GM21825 (cell line): ENCODE data around the gene PRR14.

Experiments
- ATAC-seq: cut with Tn5 transposase; IDR thresholded peaks from one replicate; pipeline ENCODE4 v1.9.1; 2021; ENCODE audit warnings: mild to moderate bottlenecking, moderate library complexity; ENCODE audit not compliant: unreplicated experiment

The PRR14 gene

DNA sequence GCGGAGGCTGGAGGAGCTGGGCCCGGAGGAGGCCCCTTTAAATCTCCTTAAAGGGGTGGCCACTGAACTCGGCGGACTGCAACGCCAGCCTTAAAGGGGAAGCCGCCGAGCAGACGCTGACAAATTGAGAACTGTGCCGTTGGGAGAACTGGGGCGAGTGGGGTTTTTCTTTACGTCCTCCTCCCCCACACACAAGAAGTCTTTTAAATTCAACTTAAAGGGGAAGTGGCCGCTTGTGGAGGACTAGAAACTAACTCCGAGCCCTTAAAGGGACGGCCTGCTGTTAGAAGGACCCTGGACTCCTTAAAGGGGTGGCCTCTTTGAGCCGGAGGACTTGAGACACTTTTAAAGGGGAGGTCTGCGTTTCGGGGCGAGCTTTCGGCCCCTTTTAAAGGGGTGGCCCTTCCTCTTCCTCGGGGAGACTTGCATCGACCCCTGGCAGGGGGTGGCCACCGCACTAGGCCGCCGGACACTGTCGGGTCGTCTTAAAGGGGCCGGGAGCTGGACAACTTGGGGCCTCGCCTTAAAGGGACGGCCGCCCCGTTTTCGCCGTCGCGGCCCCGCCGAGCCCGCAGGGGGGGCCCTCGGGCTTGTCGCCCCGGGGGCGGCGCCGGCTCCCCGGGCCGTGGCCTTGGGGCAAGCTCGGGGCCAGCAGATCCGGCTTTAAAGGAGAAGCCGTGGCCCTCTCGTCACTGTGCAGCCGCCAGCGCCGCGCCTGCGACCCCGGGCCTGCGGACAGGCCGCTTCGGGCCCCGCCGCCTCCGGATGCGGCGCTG is 8.2 kb downstream of the PRR14 start:
- peak; percentile 46 for ATAC-seq

DNA sequence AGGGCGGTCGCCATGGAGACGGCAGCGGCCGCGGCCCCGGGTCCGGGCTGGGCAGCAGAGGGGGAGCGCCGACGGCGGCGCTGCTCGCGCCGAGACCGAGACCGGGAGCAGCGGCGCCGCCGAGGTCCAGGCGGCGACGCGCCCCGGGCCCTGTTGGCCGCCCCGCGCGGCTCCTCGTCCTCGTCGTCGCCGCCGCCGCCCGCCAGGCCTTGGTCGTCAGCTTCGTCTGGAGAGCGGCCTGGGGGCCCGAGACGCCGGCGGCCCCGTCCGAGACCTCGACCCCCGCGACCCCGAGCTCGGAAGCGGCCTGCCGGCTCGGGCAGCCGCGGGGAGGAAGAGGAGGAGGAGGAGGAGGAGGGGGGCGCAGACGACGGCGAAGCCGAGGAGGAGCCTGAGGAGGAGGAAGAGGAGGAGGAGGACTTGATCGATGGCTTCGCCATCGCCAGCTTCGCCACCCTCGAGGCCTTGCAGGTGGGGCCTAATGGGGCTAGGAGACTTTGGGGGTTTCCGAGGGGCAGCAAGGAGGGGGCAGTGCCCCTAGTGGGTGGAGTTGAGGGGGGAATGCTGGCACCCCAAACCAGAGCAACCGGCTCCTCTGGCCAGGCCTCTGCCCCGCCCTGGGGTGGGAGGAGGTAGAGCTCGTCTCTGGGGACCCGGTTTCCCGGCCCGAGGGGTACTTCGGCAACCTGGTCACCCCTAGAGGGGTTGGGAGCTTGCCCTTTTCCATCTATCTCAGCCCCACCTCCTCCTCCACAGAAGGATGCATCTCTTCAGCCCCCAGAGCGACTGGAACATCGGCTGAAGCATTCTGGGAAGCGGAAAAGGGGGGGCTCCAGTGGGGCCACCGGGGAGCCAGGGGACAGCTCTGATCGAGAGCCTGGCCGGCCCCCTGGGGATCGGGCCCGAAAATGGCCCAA is 9.0 kb downstream of the PRR14 start:
- peak; percentile 0 for ATAC-seq

DNA sequence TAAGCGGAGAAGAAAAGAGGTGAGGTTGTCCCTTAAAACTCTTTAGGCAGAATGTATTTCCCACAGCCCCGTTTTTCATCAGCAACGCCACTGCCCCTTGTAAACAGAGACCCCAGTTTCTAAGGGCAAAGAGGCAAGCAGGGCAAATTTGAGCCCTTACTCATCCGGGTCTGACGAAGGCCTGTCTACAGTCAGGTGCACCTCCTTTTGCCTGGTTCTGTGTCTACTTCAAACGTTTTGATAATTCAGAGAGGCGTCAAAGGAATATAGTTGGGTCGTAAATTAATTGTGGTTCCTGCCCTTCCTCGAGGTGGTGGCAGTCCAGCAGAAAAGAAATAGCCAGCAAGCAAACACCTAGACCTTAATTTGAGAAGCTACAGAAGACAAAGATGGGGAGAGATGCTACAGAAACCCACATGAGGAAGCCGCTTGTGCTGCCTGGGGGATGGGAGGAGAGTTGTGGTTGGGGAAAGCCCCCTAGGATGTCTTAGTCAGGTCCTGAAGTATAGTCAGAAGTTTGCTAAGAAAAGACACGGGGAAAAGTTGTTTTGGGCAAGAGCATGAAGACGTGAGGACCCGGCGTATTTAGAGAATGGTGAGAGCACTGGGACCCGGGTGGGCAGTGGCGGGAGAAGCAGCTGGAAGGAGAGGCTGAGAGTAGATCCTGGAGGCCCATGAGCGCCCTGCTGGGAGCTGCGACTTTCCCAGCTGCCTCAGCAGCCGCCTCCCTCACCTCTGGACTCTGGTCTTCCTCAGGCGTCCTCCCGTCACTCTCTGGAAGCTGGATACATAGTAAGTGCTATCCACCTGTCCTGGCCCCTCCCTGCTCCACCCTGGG is 9.9 kb downstream of the PRR14 start:
- ATAC-seq, result no peak

DNA sequence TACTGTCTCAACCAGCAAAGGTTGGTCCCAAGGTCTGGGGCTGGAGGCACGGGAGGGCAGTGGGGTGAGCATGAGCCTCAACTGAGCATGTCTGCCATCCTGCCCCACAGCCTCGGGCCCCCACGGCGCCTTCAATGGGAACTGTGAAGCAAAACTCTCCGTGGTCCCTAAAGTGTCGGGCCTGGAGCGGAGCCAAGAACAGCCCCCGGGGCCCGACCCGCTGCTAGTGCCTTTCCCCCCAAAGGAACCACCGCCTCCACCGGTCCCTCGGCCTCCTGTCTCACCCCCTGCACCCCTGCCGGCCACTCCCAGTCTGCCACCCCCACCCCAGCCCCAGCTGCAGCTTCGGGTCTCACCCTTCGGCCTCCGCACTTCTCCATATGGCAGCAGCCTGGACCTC is 11.7 kb downstream of the PRR14 start:
- no peak for ATAC-seq

DNA sequence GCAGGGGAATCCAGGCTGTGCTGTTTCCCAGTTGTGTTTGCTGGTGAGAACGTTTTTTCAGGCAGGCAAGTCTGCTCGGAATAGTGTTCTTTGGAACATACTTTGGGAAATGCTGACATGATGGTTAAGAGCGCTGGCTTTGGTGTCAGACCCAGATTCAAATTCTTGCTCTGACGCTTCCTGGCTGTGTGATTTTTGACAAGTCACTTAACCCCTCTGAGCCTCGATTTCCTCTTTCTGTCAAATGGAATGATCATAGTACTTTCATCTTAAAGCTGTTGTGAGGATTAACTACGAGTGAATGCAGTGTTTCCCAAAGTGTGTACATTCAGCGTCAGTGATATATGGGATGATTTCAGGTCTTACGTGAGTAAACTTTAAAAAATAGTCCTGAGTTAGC is 12.3 kb downstream of the PRR14 start:
- ATAC-seq, result no peak

DNA sequence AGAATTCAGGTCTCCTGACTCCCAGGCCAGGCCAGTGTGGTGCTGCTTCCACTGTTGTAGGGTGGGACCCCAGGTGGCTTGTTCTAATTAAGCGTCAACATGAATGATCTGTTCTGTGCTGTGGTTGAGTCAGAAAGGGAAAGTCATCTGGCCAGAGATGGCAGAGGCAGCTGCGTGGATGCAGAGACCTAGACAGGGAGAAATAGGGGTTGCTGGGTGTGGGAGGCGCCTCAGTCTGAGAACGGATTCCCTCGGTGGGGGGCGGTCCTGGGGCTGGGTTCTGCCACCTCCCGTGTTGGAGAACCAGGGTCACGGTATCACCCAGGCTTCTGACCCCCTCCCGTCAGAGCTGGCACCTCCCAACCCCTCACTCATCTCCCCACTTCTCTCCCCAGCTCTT is 13.1 kb downstream of the PRR14 start:
- ATAC-seq, result no peak

DNA sequence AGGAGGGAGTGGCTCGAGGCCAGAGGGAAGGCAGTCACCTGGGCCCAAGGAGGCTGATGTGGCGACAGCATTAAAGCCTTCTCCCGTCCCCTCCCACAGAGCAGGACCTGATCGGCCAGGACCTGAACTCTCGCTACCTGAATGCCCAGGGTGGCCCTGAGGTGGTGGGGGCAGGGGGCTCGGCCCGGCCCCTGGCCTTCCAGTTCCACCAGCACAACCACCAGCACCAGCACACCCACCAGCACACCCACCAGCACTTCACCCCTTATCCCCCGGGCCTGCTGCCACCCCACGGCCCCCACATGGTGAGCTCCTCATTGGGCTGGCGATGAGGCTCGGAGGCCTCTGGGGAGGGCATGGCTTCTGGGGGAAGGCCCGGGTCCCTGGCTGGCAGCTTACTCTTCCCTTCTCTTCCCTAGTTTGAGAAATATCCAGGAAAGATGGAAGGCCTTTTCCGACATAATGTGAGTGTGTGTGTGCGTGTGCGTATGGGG is 13.9 kb downstream of the PRR14 start:
- ATAC-seq, result no peak

DNA sequence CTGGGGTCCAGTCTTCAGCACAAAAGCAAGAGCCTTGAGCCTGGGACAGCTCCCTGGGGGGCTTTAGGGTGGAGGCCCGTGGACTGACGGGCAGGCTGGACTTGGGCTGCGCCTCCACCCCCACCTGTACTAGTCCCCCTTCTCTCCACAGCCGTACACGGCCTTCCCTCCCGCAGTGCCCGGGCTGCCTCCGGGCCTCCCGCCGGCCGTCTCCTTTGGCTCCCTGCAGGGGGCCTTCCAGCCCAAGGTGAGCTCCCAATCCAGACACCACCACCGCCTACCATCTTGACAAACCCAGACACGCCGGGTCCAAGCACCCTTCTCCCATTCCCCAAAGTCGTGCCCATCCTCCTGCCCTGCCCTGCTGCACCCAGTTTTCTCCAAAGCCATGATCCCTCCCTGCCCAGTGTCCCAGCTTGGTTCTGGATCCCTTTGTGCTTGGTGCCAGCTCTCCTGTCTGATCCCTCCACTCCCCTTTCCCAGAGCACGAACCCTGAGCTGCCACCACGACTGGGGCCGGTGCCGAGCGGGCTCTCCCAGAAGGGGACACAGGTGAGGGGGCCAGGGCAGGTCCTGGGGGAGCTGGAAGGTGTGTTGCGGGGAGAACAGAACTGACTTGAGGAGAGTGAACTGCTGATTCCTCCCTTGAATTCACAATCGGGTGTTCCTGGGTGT is 14.5 kb downstream of the PRR14 start:
- ATAC-seq, result no peak

DNA sequence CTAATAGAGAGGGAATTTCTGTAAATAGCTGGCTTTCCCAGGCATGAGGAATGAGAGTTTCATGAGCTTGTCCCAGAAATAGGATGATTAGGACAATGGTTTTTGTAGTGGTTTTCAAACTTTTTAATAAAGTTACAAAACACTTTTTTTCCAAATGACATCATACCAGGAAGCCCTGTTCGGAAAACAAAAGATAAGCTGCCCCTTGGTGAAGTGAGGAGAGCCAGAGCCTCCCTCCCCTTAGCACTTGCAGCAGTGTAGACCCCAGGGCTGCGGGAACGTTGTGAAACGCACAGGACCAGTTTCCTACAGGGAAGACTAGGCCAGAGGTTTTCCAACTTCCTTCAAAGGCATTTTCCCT is 15.1 kb downstream of the PRR14 start:
- ATAC-seq, result no peak

DNA sequence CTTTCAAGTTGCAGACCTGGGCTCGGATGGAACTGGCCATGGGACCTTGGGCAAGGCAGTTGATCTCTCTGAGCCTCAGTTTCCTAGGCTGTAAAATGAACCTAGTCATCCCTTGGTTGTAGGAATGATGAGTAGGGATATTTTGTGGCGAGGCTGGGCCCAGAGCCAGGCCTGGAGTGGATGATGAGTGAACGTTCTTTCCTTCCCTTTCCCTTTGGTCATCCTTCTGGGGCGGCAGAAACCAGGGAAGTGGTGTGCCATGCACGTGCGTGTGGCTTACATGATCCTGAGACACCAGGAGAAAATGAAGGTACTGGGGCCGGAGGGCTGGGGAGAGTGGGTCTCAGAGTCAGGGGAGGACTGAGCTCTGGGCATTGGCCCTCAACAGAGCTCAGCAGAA is 15.9 kb downstream of the PRR14 start:
- ATAC-seq, result no peak

DNA sequence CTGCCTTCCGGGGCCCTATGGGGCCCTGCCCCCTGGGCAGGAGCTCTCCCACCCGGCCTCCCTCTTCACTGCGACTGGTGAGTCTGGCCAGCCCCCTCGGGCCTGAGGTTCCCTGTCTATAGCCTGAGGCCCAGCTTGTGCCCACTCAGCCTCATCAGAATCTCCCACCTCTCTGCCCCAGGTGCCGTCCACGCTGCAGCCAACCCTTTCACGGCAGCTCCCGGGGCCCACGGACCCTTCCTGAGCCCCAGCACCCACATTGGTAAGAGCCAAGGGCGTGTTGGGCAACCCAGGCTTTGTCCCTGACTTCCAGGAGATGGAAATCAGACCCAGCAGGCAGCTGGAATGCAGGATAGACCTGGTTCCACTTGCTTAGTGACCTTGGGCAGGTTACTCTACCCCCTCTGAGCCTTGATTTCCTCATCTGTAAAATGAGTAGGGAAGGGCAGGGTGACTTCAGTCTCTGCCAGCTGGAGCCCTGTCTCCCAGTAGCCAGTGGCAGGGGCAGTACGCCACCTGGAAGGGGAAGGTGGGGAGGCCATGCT is 16.7 kb downstream of the PRR14 start:
- ATAC-seq, result no peak

DNA sequence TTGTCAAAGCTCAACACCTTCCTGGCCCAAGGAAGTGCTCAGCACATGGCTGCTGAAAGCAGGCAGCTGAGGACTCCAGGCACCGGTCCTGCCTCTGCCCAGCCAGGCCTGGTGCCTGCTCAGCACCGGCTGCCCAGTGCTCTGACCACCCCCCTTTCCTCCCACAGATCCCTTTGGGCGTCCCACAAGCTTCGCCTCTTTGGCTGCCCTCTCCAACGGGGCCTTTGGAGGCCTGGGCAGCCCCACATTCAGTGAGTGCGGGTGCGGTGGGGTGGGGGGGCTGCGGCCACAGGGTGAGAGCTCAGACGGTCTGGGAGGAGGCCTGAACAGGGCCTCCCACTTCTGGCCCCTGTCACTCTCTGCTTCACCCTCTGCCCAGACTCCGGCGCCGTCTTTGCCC is 17.6 kb downstream of the PRR14 start:
- ATAC-seq, result no peak

DNA sequence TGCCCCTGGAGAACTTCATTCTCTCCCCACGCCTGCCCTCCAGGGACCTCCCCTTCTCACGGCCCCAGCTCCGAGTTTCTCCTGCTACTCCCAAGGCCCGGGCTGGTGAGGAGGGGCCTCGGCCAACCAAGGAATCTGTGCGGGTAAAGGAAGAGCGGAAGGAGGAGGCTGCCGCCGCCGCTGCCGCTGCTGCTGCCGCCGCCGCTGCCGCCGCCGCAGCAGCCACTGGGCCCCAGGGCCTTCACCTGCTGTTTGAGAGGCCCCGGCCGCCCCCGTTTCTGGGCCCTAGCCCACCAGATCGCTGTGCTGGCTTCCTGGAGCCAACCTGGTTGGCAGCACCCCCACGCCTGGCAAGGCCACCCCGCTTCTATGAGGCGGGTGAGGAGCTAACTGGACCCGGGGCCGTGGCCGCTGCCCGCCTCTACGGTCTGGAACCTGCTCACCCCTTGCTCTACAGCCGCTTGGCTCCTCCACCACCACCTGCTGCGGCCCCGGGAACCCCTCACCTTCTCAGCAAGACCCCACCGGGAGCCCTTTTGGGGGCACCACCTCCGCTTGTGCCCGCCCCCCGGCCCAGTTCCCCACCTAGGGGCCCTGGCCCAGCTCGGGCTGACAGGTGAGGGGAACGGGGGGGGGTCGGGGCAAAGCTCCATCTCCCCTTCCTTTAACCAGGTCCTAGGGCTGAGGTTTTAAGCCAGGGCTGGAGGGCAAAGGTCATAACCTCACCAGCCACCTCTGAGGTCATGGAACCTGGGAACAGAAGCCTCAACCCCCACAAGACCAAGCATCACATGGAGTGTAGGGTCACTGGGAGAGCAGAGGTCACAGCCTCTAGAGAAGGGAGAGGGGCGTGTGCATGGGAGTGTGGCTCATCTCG is 18.5 kb downstream of the PRR14 start:
- no peak for ATAC-seq

DNA sequence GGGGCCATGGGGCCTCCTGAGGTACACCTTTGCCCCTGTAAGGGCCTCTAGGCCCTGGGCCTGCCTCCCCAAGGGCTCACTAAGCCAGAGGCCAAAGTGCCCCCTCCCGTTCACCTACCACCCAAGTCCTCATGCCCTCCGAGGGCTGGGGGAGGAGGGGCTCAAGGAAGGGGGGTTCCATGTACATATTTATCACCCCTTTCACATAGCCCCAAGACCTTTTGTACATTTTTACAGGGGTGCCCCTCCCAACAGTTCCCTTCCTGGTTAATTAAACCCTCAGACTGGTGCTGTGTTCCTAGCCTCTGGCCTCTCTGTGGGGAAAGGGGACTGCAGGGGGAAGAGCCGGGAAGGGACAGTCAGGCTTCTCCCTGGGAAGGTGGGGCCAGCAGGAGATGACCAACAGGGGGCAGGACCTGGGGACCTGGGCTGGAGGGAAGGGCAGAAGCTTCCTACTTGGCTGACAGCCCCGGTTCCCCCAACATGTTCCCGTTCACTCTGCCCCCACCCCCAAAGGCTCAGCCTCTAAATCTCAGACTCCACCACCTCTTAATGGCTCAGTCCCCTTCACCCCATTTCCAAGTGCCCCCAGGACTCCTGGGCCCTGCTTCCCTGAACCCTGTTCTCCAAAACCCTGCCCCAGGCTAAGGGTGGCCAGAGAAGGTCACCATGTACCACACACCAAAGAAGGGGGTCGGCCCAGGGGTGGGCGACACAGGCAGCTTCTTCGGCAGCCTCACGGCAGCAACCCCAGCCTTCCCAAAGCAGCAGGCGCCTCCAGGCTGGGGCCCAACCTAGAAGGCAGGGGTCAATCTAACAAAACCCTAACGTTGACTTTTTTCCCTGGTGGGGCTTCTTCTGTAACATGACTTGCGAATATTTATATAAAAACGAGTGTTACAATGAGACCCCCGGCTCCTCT is 19.4 kb downstream of the PRR14 start:
- ATAC-seq, result no peak

DNA sequence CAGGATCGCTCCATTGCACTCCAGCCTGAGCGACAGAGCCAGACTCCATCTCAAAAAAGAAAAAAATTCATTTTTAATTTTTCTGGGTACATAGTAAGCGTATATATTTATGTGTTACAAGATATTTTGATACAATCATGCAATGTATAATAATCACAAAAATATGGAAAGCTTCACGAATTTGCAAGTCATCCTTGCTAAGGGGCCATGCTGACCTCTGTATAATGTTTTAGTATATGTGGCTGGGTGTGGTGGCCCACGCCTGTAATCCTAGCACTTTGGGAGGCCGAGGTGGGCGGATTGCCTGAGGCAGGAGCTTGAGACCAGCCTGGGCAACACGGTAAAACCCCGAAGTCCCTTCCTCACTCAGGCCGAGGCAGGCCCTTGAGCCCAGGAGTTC is 24.4 kb downstream of the PRR14 start:
- no peak for ATAC-seq

DNA sequence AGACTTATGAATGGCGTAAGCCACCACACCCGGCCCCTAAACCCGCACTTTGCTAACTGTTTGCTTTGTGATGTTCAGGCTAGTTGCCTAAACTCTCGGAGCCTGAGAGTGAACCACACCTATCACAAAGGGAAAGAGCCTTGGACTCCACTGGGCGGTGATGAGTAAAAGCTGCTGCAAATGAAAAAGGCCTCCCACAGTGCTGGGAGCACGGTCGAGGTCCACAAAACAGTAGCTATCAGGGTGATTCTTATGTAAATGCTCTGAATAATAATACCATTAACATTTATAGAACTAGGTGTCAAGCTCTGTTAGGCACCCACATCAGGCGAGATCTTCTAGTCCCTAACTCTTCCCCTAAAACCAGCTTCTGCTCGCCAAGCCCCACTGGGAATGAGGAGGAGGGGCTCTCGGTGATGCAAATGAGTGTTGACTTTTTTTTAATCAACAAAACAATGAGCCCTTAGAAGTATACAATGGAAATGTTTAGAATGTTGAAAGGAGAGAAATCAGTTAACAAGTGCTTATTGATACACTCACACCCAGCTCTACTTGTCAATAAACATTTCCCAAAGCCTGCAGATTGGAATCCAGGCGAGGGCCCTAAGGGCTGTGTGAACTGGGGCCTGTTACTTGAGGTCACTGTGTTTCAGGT is 27.3 kb downstream of the PRR14 start:
- no peak for ATAC-seq

DNA sequence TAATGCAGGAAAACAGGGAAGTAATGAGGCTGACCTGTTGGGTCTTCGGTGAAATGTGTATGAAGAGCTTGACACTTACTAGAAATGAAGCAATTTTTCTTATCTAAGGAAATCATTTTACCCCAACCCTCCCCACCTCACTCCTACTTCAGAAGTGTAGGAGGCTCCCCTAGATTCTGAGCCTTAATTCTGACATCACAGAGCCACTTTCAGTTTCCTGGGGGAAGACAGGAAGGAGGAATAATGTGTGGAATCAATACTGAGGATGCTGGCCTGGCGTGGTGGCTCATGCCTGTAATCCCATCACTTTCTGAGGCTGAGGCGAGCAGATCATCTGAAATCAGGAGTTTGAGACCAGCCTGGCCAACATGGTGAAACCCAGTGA is 27.8 kb downstream of the PRR14 start:
- ATAC-seq, result no peak

DNA sequence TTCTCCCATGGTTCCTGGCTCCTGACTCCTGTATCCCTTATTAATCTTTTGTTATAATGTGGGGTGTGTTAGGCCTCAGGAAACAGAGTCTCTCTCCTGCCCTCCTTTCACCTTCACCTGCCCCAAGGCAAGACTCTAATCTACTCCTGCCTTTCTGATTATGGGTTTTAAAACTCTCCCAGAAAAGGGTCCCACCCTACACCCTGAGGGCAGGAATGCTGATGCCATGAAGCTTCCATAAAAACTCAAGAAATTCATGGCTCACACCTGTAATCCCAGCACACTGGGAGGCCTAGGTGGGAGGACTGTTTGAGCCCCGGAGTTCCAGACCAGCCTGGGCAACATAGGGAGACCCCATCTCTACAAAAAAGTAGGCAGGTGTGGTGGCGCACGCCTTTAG is 29.6 kb downstream of the PRR14 start:
- no peak for ATAC-seq
